HG03175 (cell line): ENCODE data around the gene CEMIP2.
A peak's percentile ranks its signal among the peaks of the same experiment; 100 is the strongest.
"Not testable (repeated sequence)": the region's sequence is repeated elsewhere in the genome, so short reads cannot be mapped to it uniquely, and the experiment has no call there.

Experiments used
- ATAC-seq: cut with Tn5 transposase; IDR thresholded peaks from one replicate; pipeline ENCODE4 v1.9.1; 2021; ENCODE audit warnings: mild to moderate bottlenecking, moderate library complexity; ENCODE audit not compliant: unreplicated experiment

Gene CEMIP2

GRCh38 chr9:71768388-71769174 lies at the start of gene CEMIP2:
Gene CEMIP2, minus strand, starts transcription at chr9:71768513. Its CDS starts 18,140 bp downstream, at chr9:71750373.
- peak; percentile 73 for ATAC-seq

GRCh38 chr9:71816916-71817451 lies 48.7 kb upstream of the CEMIP2 start:
- no peak for ATAC-seq

DNA sequence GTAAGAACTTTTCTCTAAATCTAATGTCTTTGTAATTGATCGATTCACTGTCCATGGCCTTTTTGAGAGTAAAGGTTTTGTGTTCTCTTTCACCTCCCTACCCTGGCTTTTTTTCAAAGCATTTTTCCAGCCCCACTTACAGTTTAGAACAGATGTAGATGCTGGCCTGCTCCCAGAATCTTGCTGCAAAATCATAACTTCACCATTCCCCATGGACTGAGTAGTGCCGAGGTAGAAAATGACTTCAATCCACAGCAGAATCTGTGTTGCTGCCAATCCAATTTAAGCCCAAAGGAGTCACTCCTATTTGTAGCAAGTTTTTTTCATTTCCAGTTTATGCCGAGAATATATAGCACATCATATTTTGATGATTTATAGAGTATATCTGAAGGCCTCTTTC lies 46.5 kb upstream of the CEMIP2 start:
- ATAC-seq: no peak

GRCh38 chr9:71814226-71814625 lies 45.9 kb upstream of the CEMIP2 start:
- no peak for ATAC-seq

DNA sequence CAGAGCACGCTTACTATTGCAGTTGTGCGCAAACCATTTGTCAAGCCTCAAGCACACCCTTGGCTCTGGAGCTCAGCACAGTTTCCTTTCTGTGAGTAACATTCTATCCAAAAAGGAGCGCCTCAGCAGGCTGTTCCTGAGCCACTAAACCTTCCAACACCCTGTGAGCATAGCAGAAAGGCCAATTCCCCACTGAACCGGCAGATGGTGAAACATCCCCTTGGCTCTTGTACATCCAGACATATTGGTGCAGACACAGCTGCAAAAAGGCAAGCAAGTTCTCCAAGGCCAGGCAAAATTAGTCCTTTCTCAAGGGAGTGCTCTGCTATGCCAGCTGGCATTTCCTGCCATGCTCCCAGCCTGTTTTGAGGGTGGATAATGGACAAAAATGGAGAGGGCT lies 44.1 kb upstream of the CEMIP2 start:
- ATAC-seq: no peak

GRCh38 chr9:71808068-71808467 lies 39.8 kb upstream of the CEMIP2 start:
- ATAC-seq: no peak

DNA sequence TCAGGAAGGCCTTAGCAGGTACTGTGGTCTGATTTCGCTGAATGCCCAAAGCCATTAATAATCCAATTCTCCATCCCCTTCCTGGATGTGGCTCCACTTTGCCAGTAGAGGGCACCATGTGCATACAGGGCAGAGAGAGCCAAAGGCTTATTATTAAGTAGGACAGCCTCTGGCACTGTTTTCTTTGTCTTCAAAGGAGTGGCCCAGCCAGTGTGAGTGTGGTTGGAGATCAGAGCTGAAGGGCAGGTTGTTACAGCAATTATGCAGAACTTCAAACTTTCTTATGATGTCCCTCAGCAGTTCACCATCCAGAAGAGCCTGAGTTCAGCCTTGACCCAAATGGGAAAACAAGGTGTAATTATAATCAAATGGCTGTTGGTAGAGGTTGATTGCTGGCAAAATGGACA lies 38.6 kb upstream of the CEMIP2 start:
- ATAC-seq: peak; percentile 98

DNA sequence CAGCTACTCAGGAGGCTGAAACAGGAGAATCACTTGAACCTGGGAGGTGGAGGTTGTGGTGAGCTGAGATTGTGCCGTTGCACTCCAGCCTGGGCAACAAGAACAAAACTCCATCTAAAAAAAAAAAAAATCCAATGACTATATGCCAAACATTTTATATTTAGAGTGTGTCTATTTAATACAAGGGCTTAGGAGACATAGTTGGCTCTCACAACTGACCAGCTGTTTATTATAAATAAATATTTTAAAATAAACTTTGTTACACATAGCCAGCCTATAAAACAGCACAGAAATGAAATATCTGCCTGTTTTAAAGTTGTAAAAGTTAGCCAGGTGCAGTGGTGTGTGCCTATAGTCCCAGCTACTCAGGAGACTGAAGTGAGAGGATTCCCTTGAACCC lies 36.8 kb upstream of the CEMIP2 start:
- ATAC-seq: not testable (repeated sequence)

- ATAC-seq: no peak
Observed at GRCh38 chr9:71801826-71802225, 33.5 kb upstream of the CEMIP2 start.

DNA sequence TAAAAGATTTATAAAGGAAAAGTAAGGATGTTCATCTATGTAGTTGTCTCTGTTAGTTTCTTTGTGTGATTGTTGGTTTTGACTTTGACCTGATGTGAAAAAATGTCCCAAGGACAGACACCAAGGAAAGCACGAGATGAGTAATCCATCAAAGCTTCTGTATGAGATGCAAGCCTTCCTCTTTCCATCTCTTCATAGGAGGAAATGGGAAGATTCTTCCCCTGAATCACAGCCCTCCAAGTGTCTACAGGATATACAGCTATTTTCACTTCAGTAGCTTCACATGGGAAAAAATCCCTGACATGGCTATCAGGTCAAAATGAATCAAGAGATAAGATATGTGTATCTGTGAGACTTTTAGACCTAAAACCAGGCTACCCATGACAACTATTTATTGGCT lies 29.0 kb upstream of the CEMIP2 start:
- ATAC-seq: no peak

GRCh38 chr9:71796100-71796767 lies 27.9 kb upstream of the CEMIP2 start:
- peak; percentile 32 for ATAC-seq

- peak; percentile 82 for ATAC-seq
Observed at GRCh38 chr9:71795097-71795813, 26.9 kb upstream of the CEMIP2 start.

DNA sequence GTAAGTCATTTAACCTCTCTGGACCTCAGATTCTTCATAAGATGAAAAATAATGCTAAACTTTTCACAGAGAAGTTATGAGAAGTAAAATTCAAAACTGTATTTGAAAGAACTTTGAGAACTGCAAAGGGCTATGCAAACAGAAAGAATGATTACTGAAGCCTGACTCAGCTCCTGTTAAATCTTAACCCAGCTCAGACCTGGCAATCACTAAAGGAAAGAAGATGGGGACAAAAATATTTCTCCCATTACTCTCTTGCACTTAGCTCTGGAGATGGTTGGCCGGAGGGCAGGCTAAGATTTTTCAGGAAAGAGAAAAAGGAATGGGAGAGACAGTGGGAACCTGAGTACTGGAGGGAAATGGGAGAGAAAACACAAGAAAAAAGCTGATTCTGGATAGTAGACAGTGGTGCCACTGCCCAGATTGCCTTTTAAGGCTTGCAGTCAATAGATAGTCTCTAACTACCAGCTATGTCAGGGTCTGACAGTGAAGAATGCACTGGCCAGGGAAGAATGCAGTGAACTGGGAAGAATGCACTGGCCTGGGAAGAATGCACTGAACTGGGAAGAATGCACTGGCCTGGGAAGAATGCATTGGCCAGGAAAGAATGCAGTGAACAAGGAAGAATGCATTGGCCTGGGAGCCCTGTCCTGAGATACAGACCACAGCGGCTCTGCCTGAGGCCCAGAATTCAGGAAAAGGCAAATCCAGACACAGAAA lies 25.2 kb upstream of the CEMIP2 start:
- ATAC-seq: peak; percentile 32

DNA sequence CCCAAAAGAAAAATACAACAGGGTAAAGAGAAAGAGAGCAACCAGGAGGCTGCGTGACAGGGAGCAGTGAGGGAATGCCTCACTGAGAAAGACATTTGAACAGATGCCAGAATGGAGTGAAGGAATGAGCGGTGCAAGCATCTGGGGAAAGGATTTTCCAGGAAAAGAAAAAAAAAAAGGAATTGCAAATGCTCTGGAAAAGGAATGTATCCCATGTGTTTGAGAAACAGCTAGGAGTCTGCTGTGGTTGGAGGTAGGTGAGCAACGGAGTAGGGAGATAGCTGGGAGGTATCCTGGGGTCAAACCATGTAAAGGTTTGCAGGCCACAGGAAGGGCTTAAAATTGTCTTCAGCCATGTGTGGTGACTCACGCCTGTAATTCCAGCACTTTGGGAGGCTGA lies 23.6 kb upstream of the CEMIP2 start:
- no peak for ATAC-seq

DNA sequence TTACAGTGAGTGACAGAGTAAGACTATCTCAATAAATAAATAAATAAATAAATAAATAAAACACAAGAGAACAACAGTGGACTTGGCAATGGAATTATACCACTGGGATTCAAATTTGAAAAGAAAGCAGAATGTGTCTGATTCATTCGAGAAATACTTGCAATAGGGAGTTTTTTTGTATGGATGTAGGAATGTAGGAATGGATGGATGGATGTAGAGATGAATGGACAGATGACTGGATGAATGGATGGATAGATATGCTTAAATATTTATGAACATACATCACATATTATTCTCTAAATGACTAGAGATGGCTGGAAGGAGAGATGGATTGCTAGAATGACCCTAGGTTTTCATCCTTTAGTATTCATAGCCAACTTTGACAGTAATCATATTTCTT lies 22.0 kb upstream of the CEMIP2 start:
- ATAC-seq: no peak

DNA sequence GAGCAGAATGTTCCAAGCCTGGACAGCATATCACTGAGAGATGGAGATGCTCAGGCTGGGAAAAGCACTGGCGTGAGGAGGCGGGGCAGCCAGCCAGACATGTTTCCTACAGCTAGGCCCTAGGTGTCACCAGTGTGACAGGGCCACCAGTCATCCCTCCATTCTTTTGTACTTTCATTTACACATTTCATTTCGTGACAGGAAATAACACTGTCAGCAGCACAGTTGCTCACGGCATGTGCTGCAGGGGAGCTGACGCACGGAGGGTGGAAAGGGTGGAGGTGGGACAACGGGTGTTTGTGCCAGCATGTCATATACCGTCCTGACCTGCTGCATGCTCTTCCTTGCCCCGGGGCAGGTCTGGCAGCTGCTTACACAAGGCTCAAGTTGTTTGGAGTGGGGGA lies 14.8 kb upstream of the CEMIP2 start:
- ATAC-seq: peak; percentile 93

DNA sequence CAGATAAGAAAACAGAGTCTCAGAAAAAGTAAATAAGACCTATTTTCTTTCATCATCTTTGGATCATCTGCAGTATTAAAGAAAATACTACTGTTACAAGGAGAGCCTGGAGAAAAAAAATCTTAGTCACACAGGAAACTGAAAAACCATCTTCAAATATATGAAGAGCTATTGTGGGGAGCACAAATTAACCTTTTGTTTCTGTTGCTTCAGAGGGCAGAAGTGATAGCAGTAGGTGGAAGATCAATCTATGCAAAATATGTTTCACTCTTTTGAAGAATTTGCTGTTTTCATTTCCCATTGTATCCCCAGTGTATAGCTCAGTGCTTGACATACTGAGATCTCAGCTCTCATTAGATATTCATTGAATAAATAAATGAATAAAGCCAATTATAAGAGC lies 13.1 kb upstream of the CEMIP2 start:
- ATAC-seq: peak; percentile 41

DNA sequence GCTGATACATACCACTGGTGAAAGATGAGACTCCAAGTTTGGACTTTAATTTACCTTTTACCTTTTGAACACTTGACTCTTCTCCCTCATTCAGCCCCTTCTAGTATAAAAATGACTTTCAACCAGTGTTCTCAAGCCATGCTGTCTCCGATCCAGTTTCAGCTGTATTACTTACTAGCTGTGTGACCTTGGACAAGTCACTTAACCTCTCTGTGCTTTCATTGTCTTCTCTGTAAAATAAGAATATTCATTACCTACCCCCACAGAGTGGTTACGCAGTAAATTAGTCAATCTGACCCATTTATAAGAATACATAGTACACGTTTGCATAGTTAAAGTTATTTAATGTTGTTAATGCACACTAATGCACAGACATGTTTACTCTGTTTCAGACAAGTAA lies 12.6 kb upstream of the CEMIP2 start:
- no peak for ATAC-seq

DNA sequence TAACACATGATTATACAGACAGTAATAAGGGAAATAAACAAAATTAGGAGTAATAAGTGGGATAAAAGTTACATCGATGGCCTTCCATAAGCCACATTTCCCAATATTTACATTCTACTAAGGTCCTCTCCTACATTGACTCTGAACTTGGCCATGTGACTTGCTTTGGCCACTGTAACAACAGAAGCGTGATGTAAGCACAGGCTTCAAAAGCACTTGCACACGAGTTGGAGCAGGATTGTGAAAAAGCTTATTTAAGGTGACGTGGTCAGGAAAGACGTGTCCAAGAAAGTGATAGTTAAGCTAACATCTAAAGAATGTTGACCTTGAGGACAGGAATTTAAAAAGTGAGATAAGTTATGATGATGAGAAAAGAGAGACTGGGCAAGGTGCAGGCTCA lies 9.8 kb upstream of the CEMIP2 start:
- ATAC-seq: no peak

- ATAC-seq: peak; percentile 94
Observed at GRCh38 chr9:71774920-71775319, 6.6 kb upstream of the CEMIP2 start.

DNA sequence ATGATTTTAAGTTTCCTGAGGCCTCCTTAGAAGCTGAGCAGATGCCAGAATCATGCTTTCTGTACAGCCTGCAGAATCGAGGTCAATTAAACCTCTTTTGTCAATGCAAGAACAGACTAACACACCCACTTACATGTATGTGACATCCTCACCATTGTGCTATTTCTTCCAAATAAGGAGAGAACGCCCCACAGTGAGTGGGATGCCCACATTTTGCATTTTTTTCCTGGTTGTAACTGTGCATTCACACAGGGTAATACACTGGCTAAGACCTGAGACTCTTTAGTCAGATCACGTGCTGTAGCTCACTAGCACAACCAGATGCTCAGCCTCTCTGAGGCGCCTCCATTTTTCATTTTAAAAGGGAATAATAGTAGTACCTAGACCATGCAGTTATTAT lies 4.4 kb upstream of the CEMIP2 start:
- no peak for ATAC-seq
